H1 (cell line): ENCODE results near the gene ITGB4. TPM values are rescaled to one million over a fixed set of nuclear protein-coding genes. Genes with fewer than 3 reads are reported as not detected.

Source experiments
- CBX5 ChIP-seq: fragments of 300-800, 300-1000 bp; sonication (generic); IDR thresholded peaks from 2 replicates; pipeline ENCODE4 v1.7.1; 2016; ENCODE audit warnings: antibody characterized with exemption, low read length, low read depth
- CHD2 ChIP-seq: IDR thresholded peaks from 2 replicates; pipeline ENCODE4 v1.6.1; 2012; ENCODE audit warnings: low read length, improper control_type of control experiment
- CHD7 ChIP-seq: fragments of 300-600 bp; sonication (generic); IDR thresholded peaks from 2 replicates; pipeline ENCODE4 v1.7.1; 2012; ENCODE audit warnings: low read length, moderate library complexity, mild to moderate bottlenecking, inconsistent platforms; ENCODE audit not compliant: insufficient replicate concordance
- EGR1 ChIP-seq: IDR thresholded peaks from 2 replicates; pipeline ENCODE4 v1.6.1; 2011; ENCODE audit warnings: low read depth, low read length, borderline replicate concordance
- EP300 ChIP-seq, 2 experiments: IDR thresholded peaks; 1 replicate in 1 of 2; 2 replicates in 1 of 2; pipeline ENCODE4 v1.6.1; 2011 to 2012; ENCODE audit warnings: low read depth in 2 of 2, low read length in 2 of 2, mild to moderate bottlenecking in 2 of 2, borderline replicate concordance in 1 of 2, inconsistent platforms in 1 of 2, moderate library complexity in 1 of 2
- GABPA ChIP-seq: IDR thresholded peaks from 2 replicates; pipeline ENCODE4 v1.6.1; 2011; ENCODE audit warnings: mild to moderate bottlenecking, low read length, moderate library complexity, borderline replicate concordance; ENCODE audit not compliant: insufficient read depth
- KDM1A ChIP-seq: fragments of 200-600, 300-600 bp; sonication (generic); IDR thresholded peaks from 2 replicates; pipeline ENCODE4 v1.7.1; 2016; ENCODE audit warnings: mild to moderate bottlenecking, low read length, borderline replicate concordance
- RFX5 ChIP-seq: IDR thresholded peaks from 2 replicates; pipeline ENCODE4 v1.6.1; 2011; ENCODE audit warnings: low read depth, low read length, improper control_type of control experiment, borderline replicate concordance
- SAP30 ChIP-seq: fragments of 300-600 bp; sonication (generic); IDR thresholded peaks from 2 replicates; pipeline ENCODE4 v1.7.1; 2012; ENCODE audit warnings: low read length, moderate library complexity, mild to moderate bottlenecking, inconsistent platforms; ENCODE audit not compliant: insufficient read depth, insufficient replicate concordance
- SP1 ChIP-seq: IDR thresholded peaks from 2 replicates; pipeline ENCODE4 v1.6.1; 2011; ENCODE audit warnings: low read depth, low read length
- SP2 ChIP-seq: IDR thresholded peaks from 2 replicates; pipeline ENCODE4 v1.6.1; 2012; ENCODE audit warnings: mild to moderate bottlenecking, low read length, inconsistent platforms
- polyA plus RNA-seq, 7 experiments: library from polyadenylated mRNA; depleted of rRNA in 3 of 7; stranded (reverse) in 5 of 7; unstranded in 2 of 7; fragments of >200 nt in 5 of 7; fragments of 200-250 nt in 2 of 7; gene quantifications; 1 replicate in 5 of 7; 2 replicates in 1 of 7; 4 replicates in 1 of 7; pipeline versions ENCODE4 v1.2.1 to v1.2.3, GENCODE V29; 2011 to 2013; ENCODE audit warnings: missing spikeins in 2 of 7, mixed read lengths in 2 of 7
- total RNA-seq: library from RNA; stranded (reverse); fragmentation: NEBNext Ultra II Directional; extraction: Animal tissue kit (Norgen Biotek cat#: 25700); gene quantifications from 2 replicates; pipeline ENCODE4 v1.2.1, GENCODE V29; 2021

ITGB4 gene
- total and polyA plus RNA-seq, 2 of the 8 experiments (the other 6 are each of a cell fraction or from before 2014, with no cell fraction given): 5.2 to 5.6 TPM

- TF ChIP-seq CHD7 (no peak), SP2 (no peak), EGR1 (no peak), CHD2 (no peak), CBX5 (no peak), KDM1A (no peak), EP300 (IDR thresholded peaks at IDR 0.05; ENCODE audit: borderline replicate concordance in 1 of 2, low read depth in 2 of 2, low read length in 2 of 2) (no peak), SP1 (no peak), GABPA (no peak), SAP30 (no peak), RFX5 (no peak)
- TF ChIP-seq, all 59 proteins: peak for 0
Observed at GRCh38 chr17:75707079-75707571, 14.1 kb upstream of the ITGB4 start (continued).
